ENCODE data around the gene OR51I2.

DNA sequence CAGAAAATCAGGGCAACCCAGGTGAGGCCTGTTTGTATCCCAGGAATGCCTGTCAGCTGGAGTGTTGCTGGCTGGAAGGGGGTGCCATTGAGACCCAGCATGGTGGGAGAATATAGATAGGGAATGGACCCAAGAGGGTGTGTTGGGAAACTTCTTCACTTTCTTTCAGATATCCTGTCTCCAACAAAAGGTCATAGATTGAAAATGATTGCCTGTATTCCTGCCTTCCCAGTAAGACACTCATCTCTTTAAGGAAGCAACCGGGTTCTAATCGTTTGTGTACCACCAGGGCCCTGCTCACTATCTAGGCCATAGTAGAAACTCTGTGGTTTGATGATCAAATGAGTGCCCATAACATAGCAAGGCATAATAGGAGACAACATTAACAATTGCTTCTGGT lies 7.7 kb upstream of the OR51I2 start, which contains the start of gene OR51I1:
- TF ChIP-seq, protein P1, sequence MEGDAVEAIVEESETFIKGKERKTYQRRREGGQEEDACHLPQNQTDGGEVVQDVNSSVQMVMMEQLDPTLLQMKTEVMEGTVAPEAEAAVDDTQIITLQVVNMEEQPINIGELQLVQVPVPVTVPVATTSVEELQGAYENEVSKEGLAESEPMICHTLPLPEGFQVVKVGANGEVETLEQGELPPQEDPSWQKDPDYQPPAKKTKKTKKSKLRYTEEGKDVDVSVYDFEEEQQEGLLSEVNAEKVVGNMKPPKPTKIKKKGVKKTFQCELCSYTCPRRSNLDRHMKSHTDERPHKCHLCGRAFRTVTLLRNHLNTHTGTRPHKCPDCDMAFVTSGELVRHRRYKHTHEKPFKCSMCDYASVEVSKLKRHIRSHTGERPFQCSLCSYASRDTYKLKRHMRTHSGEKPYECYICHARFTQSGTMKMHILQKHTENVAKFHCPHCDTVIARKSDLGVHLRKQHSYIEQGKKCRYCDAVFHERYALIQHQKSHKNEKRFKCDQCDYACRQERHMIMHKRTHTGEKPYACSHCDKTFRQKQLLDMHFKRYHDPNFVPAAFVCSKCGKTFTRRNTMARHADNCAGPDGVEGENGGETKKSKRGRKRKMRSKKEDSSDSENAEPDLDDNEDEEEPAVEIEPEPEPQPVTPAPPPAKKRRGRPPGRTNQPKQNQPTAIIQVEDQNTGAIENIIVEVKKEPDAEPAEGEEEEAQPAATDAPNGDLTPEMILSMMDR (tag by site-specific recombination; IDR thresholded peaks at IDR 0.05): no peak
- TF ChIP-seq, protein P2, sequence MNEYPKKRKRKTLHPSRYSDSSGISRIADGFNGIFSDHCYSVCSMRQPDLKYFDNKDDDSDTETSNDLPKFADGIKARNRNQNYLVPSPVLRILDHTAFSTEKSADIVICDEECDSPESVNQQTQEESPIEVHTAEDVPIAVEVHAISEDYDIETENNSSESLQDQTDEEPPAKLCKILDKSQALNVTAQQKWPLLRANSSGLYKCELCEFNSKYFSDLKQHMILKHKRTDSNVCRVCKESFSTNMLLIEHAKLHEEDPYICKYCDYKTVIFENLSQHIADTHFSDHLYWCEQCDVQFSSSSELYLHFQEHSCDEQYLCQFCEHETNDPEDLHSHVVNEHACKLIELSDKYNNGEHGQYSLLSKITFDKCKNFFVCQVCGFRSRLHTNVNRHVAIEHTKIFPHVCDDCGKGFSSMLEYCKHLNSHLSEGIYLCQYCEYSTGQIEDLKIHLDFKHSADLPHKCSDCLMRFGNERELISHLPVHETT (tag by site-specific recombination; IDR thresholded peaks at IDR 0.05): no peak
- TF ChIP-seq ZNF529 (tag by site-specific recombination; IDR thresholded peaks at IDR 0.05; ENCODE audit: insufficient replicate concordance) (no peak), ZNF660 (tag by site-specific recombination; IDR thresholded peaks at IDR 0.05) (no peak), ZNF558 (tag by site-specific recombination; IDR thresholded peaks at IDR 0.05) (no peak), ZNF433 (tag by site-specific recombination; IDR thresholded peaks at IDR 0.05; ENCODE audit: low read depth) (no peak), YY1 (tag by site-specific recombination; IDR thresholded peaks at IDR 0.05) (no peak), SP2 (tag by site-specific recombination; IDR thresholded peaks at IDR 0.05) (no peak), ZFP41 (tag by site-specific recombination; IDR thresholded peaks at IDR 0.05; ENCODE audit: borderline replicate concordance) (no peak)
- TF ChIP-seq, protein P3, sequence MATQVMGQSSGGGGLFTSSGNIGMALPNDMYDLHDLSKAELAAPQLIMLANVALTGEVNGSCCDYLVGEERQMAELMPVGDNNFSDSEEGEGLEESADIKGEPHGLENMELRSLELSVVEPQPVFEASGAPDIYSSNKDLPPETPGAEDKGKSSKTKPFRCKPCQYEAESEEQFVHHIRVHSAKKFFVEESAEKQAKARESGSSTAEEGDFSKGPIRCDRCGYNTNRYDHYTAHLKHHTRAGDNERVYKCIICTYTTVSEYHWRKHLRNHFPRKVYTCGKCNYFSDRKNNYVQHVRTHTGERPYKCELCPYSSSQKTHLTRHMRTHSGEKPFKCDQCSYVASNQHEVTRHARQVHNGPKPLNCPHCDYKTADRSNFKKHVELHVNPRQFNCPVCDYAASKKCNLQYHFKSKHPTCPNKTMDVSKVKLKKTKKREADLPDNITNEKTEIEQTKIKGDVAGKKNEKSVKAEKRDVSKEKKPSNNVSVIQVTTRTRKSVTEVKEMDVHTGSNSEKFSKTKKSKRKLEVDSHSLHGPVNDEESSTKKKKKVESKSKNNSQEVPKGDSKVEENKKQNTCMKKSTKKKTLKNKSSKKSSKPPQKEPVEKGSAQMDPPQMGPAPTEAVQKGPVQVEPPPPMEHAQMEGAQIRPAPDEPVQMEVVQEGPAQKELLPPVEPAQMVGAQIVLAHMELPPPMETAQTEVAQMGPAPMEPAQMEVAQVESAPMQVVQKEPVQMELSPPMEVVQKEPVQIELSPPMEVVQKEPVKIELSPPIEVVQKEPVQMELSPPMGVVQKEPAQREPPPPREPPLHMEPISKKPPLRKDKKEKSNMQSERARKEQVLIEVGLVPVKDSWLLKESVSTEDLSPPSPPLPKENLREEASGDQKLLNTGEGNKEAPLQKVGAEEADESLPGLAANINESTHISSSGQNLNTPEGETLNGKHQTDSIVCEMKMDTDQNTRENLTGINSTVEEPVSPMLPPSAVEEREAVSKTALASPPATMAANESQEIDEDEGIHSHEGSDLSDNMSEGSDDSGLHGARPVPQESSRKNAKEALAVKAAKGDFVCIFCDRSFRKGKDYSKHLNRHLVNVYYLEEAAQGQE (tag by site-specific recombination; IDR thresholded peaks at IDR 0.05): no peak
- TF ChIP-seq, protein P4, sequence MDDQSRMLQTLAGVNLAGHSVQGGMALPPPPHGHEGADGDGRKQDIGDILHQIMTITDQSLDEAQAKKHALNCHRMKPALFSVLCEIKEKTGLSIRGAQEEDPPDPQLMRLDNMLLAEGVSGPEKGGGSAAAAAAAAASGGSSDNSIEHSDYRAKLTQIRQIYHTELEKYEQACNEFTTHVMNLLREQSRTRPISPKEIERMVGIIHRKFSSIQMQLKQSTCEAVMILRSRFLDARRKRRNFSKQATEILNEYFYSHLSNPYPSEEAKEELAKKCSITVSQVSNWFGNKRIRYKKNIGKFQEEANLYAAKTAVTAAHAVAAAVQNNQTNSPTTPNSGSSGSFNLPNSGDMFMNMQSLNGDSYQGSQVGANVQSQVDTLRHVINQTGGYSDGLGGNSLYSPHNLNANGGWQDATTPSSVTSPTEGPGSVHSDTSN (CRISPR knock-in tag; IDR thresholded peaks at IDR 0.05): no peak

All from HEK293 (cell line).